Femur (tissue), 1 donor: ENCODE results near the gene MAML3.
A peak's percentile ranks its signal among the peaks of the same experiment; 100 is the strongest.

Experiments used
- DNase-seq: peaks from one replicate; pipeline ENCODE4 v3.0.0-alpha.2; 2017

MAML3 gene

GRCh38 chr4:139986689-139987501, 167.1 kb downstream of the MAML3 start:
- peak; percentile 33 for DNase-seq

GRCh38 chr4:139986106-139986505, 167.9 kb downstream of the MAML3 start:
- no peak for DNase-seq

GRCh38 chr4:139985401-139985800, 168.6 kb downstream of the MAML3 start:
- DNase-seq, result no peak

- no peak for DNase-seq
These were observed 169.5 kb downstream of the MAML3 start for GRCh38 chr4:139984471-139984870.

GRCh38 chr4:139978692-139979091, 175.3 kb downstream of the MAML3 start:
- DNase-seq, result no peak

- no peak for DNase-seq
These were observed 176.0 kb downstream of the MAML3 start for GRCh38 chr4:139977838-139978609.

- no peak for DNase-seq
These were observed 178.1 kb downstream of the MAML3 start for GRCh38 chr4:139975830-139976272.

GRCh38 chr4:139973616-139974015, 180.4 kb downstream of the MAML3 start:
- DNase-seq, result no peak

GRCh38 chr4:139973015-139973414, 181.0 kb downstream of the MAML3 start:
- no peak for DNase-seq

- no peak for DNase-seq
These were observed 181.7 kb downstream of the MAML3 start for GRCh38 chr4:139972305-139972704.

GRCh38 chr4:139971111-139971510, 182.9 kb downstream of the MAML3 start:
- DNase-seq, result no peak

- no peak for DNase-seq
These were observed 184.2 kb downstream of the MAML3 start for GRCh38 chr4:139969635-139970266.

GRCh38 chr4:139968831-139969230, 185.2 kb downstream of the MAML3 start:
- no peak for DNase-seq

GRCh38 chr4:139966383-139966782, 187.6 kb downstream of the MAML3 start:
- DNase-seq, result no peak

- DNase-seq, result no peak
These were observed 188.2 kb downstream of the MAML3 start for GRCh38 chr4:139965789-139966188.

GRCh38 chr4:139963708-139964107, 190.3 kb downstream of the MAML3 start:
- DNase-seq, result no peak

GRCh38 chr4:139962130-139962684, 191.8 kb downstream of the MAML3 start:
- DNase-seq, result no peak

GRCh38 chr4:139961344-139961946, 192.5 kb downstream of the MAML3 start:
- DNase-seq, result no peak

- no peak for DNase-seq
These were observed 194.6 kb downstream of the MAML3 start for GRCh38 chr4:139959396-139959795.

GRCh38 chr4:139958739-139959098, 195.3 kb downstream of the MAML3 start:
- no peak for DNase-seq

- DNase-seq, result no peak
These were observed 195.8 kb downstream of the MAML3 start for GRCh38 chr4:139957986-139958738.

- no peak for DNase-seq
These were observed 196.9 kb downstream of the MAML3 start for GRCh38 chr4:139957065-139957464.
